Left hindlimb (tissue), 1 donor: ENCODE measurements around the gene CSAD.
A peak's percentile ranks its signal among the peaks of the same experiment; 100 is the strongest.

ENCODE experiments used
- DNase-seq: peaks from one replicate; pipeline ENCODE4 v3.0.0-alpha.2; 2018

Gene CSAD

DNA sequence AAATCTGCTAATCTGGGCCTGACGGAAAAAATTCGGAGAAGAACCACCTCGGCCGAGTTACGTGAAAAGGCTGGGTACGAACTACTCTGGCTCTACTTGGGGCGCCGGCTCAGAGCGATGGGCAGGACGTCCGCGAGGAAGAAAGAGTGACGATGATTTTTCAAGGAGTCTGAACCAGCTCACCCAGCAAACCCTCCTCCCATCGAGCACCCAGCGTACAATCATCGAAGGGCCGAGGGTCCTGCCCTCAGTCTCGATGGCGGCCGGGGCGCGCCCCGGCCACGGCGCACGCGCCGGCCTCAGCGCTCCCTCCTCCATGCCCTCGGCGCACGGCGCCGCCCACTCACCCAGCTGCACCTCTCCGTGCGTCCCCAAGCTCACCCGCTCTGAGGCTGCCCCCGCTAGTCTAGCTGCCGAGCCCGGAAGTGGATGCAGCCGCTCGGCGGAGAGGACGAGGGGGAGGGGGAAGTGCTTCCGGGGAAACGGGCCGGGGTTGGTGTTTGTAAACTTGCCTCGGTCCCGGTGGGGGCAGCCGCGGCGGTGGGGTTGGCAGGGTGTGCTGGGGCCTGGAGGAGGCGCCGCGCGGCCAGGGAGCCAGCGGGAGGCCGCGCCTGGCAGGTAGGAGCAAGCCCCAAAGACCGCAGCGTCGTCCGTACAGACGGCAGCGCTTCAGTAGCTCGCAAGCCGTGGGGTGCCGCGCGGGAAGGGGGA lies at the start of gene CSAD, which contains the start of gene ZNF740:
CSAD (minus strand) TSS at position 706 of the 711 bp plus-strand sequence. CDS start 7,455 bp downstream, outside the sequence.
ZNF740 (plus strand) TSS at position 503 of the 711 bp plus-strand sequence. CDS start 1,262 bp downstream, outside the sequence.
- DNase-seq: peak; percentile 98

DNA sequence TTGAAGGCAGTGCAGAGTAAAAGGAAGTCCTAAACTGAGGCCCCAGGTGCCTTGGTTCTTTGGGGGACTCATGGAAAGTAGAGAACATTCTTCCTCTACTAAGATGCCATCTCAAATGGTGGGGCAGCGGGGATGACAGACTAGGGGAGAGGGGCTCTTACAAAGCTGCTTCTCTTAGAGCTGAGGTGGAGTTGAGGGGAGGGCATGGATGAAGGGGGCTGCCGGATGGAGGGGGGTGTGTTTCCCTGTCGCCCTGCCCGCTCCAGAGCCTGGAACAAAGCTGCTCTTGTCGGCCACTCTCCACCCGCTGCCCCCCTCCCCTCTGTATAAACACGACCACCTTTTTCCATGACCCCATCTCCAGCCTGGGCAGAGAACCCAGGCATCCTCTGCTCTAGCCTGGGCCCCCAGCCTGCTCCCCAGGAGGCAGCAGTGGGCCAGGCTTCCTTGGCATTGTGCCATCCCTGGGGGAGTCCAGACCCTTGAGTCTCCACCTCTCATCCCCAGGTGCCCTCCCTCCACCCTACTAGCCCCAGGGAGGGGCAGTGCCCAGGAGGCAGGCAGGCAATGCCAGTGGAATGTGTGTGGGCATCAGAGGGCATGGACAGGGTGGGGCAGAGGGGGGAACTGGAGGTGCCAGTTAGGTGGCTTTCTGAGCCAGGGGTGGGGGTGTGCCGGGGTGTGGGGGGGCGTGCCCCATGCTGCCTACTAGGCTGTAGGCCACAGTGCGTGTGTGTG lies 49.6 kb upstream of the CSAD start:
- DNase-seq: peak; percentile 80

- DNase-seq: no peak
Measured at GRCh38 chr12:53229454-53229853, 48.7 kb upstream of the CSAD start.

- DNase-seq: no peak
Measured at GRCh38 chr12:53227836-53228235, 47.1 kb upstream of the CSAD start.

GRCh38 chr12:53227341-53227740 lies 46.6 kb upstream of the CSAD start:
- no peak for DNase-seq

- DNase-seq: no peak
Measured at GRCh38 chr12:53226815-53227214, 46.1 kb upstream of the CSAD start.

GRCh38 chr12:53225635-53226424 lies 45.1 kb upstream of the CSAD start:
- peak; percentile 59 for DNase-seq

GRCh38 chr12:53224897-53225634 lies 44.3 kb upstream of the CSAD start:
- DNase-seq: peak; percentile 88

GRCh38 chr12:53224061-53224896 lies 43.6 kb upstream of the CSAD start:
- DNase-seq: peak; percentile 51

DNA sequence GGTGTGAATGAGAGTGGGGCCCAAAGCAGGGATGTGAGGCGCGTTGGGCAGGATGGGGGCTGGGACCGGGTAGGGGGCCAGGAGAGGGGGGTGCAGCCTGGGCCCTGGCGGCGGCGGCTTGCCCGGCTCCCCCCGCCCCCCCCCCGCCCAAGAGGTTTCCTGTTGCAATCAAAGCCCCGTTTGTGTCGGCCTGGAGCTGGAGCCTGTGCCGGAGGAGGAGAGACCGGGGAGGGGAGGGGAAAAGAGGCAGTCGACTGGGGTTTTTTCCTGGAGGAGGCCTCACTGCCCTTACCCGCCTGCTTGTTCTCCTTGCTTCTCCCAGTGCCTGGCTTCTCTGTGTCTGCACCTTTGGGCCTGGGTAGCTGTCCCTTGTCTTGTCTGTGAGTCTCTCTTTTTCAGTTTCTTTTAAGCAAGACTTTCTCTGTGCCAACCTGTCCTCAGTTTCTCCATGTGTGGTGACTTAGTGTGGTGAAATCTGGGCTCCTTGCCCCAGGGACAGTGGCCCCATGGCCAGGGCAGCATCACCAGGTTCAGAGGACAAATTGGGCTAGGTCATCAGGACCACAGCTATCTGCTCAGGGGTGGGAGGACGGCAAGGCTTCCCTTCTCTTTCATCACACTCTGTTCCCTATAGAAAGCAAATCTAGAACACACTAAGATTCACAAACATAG lies 42.8 kb upstream of the CSAD start:
- DNase-seq: peak; percentile 88

- DNase-seq: no peak
Measured at GRCh38 chr12:53222806-53223261, 42.1 kb upstream of the CSAD start.

- DNase-seq: no peak
Measured at GRCh38 chr12:53222170-53222721, 41.5 kb upstream of the CSAD start.

DNA sequence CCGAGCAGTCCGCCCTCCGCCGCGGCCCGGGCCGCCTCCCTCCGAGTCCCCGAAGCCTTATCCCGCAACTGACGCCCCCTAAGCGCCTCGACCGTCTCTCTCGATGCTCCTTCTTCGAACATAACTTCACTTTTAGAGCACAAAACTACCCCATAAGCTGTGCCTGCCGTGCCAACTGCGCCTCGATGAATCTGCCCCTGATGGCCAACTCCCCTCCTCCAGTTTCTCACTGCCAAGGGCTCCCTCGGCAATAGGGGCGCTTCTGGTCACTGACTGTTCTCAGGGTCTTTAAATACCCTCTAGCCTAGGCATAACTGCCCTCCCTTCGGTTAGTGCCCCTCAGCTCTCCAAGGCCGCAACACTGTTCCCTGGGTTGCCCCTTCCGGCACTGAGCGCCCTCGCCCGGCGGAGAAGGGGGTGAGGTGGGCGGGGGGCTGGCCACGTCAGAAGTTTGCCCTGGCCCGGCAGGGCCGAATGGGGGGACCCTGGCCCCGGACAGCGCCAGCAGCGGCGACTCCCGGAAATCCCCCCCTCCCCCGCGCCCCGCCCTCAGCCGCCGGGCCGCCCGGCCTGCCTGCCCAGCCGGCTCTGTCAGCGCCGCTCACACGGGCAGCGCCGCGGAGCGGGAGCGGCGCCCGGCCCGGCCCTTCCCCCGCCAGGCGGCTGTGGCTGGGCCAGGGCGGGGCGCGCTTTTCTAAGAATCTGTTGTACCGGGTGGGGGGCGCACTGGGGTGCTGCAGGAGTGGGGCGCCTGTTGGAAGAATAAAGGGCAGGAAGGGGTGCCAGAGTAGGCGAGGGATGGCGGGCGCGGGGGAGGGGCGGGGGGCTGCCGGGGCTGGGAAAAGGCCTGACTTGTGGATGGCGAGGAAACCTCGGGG lies 40.7 kb upstream of the CSAD start:
- peak; percentile 87 for DNase-seq

GRCh38 chr12:53220694-53221202 lies 40.0 kb upstream of the CSAD start:
- peak; percentile 96 for DNase-seq

- peak; percentile 88 for DNase-seq
Measured at GRCh38 chr12:53219956-53220693, 39.4 kb upstream of the CSAD start.

GRCh38 chr12:53219292-53219955 lies 38.7 kb upstream of the CSAD start:
- no peak for DNase-seq

GRCh38 chr12:53218551-53219291 lies 38.0 kb upstream of the CSAD start:
- DNase-seq: peak; percentile 83
